Lung (tissue), 12 donors: ENCODE measurements around the gene RAB24. TPM values are rescaled to one million over a fixed set of nuclear protein-coding genes. Genes with fewer than 3 reads are reported as not detected.
"Not testable (repeated sequence)": the region's sequence is repeated elsewhere in the genome, so short reads cannot be mapped to it uniquely, and the experiment has no call there.

ENCODE experiments used
- ATAC-seq: fragments of 200-7000 bp; cut with Tn5 transposase; one replicate; pipeline ENCODE4 v1.9.1; 2020; ENCODE audit warnings: moderate number of reproducible peaks; ENCODE audit not compliant: insufficient read depth, low FRiP score
- DNase-seq, 3 donors: peaks; one replicate each; pipeline ENCODE4 v3.0.0-alpha.2; 2013 to 2017
- H3K27ac ChIP-seq, 2 donors: one replicate each; pipeline ENCODE4 v1.5.1; 2013; ENCODE audit warnings: mild to moderate bottlenecking in 2 of 2, moderate library complexity in 2 of 2, control low read depth in 1 of 2, inconsistent platforms in 1 of 2, low read depth in 1 of 2, low read length in 1 of 2
- H3K27me3 ChIP-seq, 3 donors: one replicate each; pipeline ENCODE4 v1.5.1; 2013; ENCODE audit warnings: low read length in 2 of 3; ENCODE audit not compliant: control insufficient read depth in 3 of 3, insufficient read depth in 3 of 3
- H3K36me3 ChIP-seq, 4 donors: one replicate each; pipeline ENCODE4 v1.5.1; 2013; ENCODE audit warnings: low read length in 4 of 4, mild to moderate bottlenecking in 1 of 4, moderate library complexity in 1 of 4; ENCODE audit not compliant: control insufficient read depth in 4 of 4, insufficient read depth in 4 of 4
- H3K4me1 ChIP-seq, 5 donors: one replicate each; pipeline ENCODE4 v1.5.1; 2013; ENCODE audit warnings: low read length in 5 of 5, mild to moderate bottlenecking in 2 of 5, moderate library complexity in 1 of 5; ENCODE audit not compliant: control insufficient read depth in 5 of 5, insufficient read depth in 5 of 5
- H3K4me3 ChIP-seq: one replicate; pipeline ENCODE4 v1.5.1; 2013; ENCODE audit warnings: mild to moderate bottlenecking, control low read depth, moderate library complexity
- H3K9ac ChIP-seq, 2 donors: one replicate each; pipeline ENCODE4 v1.5.1; 2013; ENCODE audit warnings: low read length in 2 of 2, control low read depth in 1 of 2; ENCODE audit not compliant: insufficient read depth in 1 of 2
- H3K9me3 ChIP-seq, 4 donors: one replicate each; pipeline ENCODE4 v1.5.1; 2013; ENCODE audit warnings: low read length in 3 of 4, mild to moderate bottlenecking in 1 of 4, moderate library complexity in 1 of 4; ENCODE audit not compliant: control insufficient read depth in 4 of 4, insufficient read depth in 3 of 4
- CTCF ChIP-seq: IDR thresholded peaks from 2 replicates; pipeline ENCODE4 v1.5.1; 2012; ENCODE audit warnings: mild to moderate bottlenecking; ENCODE audit errors: control extremely low read depth, extremely low read depth
- WGBS, 2 donors: extraction: QIAGEN DNeasy Blood & Tissue Kit; methylation state at CpG; one replicate each; pipeline ENCODE4 v1.1.7; 2013; 5-methylcytosine and 5-hydroxymethylcytosine counted together
- polyA plus RNA-seq, 2 donors: library from polyadenylated mRNA; stranded (reverse); fragments of 200-250 nt; gene quantifications; one replicate each; pipeline ENCODE4 v1.2.1, GENCODE V29; 2013
- total RNA-seq, 2 donors: library from RNA; depleted of rRNA in 1 of 2; stranded (reverse); fragments of >200 nt in 1 of 2; gene quantifications; one replicate each; pipeline ENCODE4 v1.2.1, GENCODE V29; 2014 to 2021
- donor health status: control.
- donor health status: control.
- donor health status: Bipolar disorder and iron deficiency.
- donor health status: healthy.
- donor health status: DM: yes; HTN: yes; CAD: no.

The RAB24 gene
- total and polyA plus RNA-seq, 4 donors, result 25.9 to 76.6 (median 42.4) TPM

- no peak overlapping the region for H3K27ac ChIP-seq
- H3K4me1 ChIP-seq, result no peaks in the 10 kb centered on the region
- peaks cover 0 to 2% (median 0%) of the 10 kb centered on the region in 3 donors for H3K27me3 ChIP-seq
- WGBS, 2 donors, result 59 to 66% methylated on average over 1 of the region's 1 CpG
- peaks cover 20 to 52% (median 22%) of the 10 kb centered on the region in 4 donors for H3K36me3 ChIP-seq
- no peaks in the 10 kb centered on the region for H3K9me3 ChIP-seq
- no peak for TF ChIP-seq CTCF
- ATAC-seq (no peak), DNase-seq (no peak)
- H3K9ac ChIP-seq, result no peak overlapping the region
- no peak overlapping the region for H3K4me3 ChIP-seq
Observed at GRCh38 chr5:177264178-177264577, 39.3 kb downstream of the RAB24 start.

GRCh38 chr5:177261510-177261909 lies 42.0 kb downstream of the RAB24 start:
- no peak for TF ChIP-seq CTCF
- Histone ChIP-seq H3K9me3 (no peaks in the 10 kb centered on the region), H3K9ac (no peak overlapping the region), H3K36me3 (peaks cover 21 to 38% (median 25%) of the 10 kb centered on the region in 4 donors), H3K4me1 (no peaks in the 10 kb centered on the region), H3K27me3 (no peaks in the 10 kb centered on the region), H3K27ac (no peak overlapping the region), H3K4me3 (no peak overlapping the region)
- no peak for DNase-seq
- no peak for ATAC-seq
- WGBS, 2 donors, result 89 to 99% methylated on average over 1 of the region's 1 CpG

GRCh38 chr5:177260961-177261360 lies 42.6 kb downstream of the RAB24 start:
- Histone ChIP-seq H3K27ac (no peak overlapping the region), H3K4me1 (no peaks in the 10 kb centered on the region), H3K9ac (no peak overlapping the region), H3K36me3 (peaks cover 22 to 33% (median 25%) of the 10 kb centered on the region in 4 donors), H3K4me3 (no peak overlapping the region), H3K9me3 (no peaks in the 10 kb centered on the region), H3K27me3 (no peaks in the 10 kb centered on the region)
- TF ChIP-seq CTCF, result no peak
- WGBS, 2 donors, result 92 to 96% methylated on average over 7 of the region's 7 CpGs
- DNase-seq (no peak), ATAC-seq (no peak)

GRCh38 chr5:177258711-177259110 lies 44.8 kb downstream of the RAB24 start:
- not testable (repeated sequence) for DNase-seq, H3K9me3 ChIP-seq, H3K27ac ChIP-seq, H3K4me1 ChIP-seq, ATAC-seq, H3K9ac ChIP-seq, H3K4me3 ChIP-seq, H3K27me3 ChIP-seq
- 96 to 98% methylated on average over 7 of the region's 7 CpGs for WGBS, 2 donors
- peaks cover 20 to 39% (median 25%) of the 10 kb centered on the region in 4 donors for H3K36me3 ChIP-seq
